ENCODE measurements around the gene GABRP. TPM values are rescaled to one million over a fixed set of nuclear protein-coding genes. Genes with fewer than 3 reads are reported as not detected.

GABRP gene
- total RNA-seq, 1 experiment from 2014 or later = 1.5 TPM

DNA sequence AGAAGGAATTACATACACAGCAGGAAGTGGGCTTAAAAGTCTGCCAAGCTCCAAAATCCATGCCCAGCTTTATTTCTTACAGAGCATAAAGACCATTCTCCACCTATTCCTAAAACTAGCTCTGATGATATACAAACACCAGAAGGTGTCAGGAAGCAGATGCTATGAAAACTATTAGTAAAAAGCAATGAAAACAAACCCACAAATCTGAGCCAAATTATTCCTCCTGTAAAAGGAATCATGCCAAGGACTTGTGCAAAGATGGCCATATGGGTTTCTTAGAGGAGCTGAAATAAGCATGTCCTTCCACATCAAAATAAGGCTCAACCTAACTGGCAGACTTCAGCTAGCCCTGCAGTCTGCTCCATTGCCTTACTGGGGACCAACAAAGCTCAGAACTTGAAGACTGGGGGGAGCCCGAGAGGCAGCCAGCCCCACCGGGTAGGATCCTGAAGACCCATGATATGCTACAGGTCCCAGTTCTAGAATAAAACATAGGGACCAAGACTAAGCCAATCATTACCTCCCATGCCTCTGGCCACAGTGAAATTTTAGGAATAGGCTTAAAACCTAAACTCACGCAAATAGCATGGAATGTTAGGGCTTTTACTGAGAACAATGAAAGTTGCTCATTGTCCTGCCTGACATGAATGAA, 42.8 kb upstream of the GABRP start:
- H2BK12ac ChIP-seq (ENCODE audit: insufficient read length, low read depth, low read length) = no peak overlapping the region
- no peak overlapping the region for H3K14ac ChIP-seq (ENCODE audit: insufficient read depth, low read length)
- peak; percentile 8 for DNase-seq
- H3K4me1 ChIP-seq (ENCODE audit: insufficient read depth, low read length) = peaks cover 2% of the 10 kb centered on the region; the same call in 1 of the 2 replicates
- Mint-ChIP-seq H3K27ac (no peak overlapping the region), H3K9me3 (peaks cover 8 to 14% of the 10 kb centered on the region in 2 experiments), H3K4me1 (peaks cover 52 to 55% of the 10 kb centered on the region in 2 experiments), H3K4me3 (no peak overlapping the region), H3K36me3 (ENCODE audit: insufficient read depth in 1 of 3, low read depth in 3 of 3) (peaks cover 5 to 16% (median 6%) of the 10 kb centered on the region in 3 experiments; a peak in 5 of 7 replicates), H3K27me3 (ENCODE audit: low read depth) (peaks cover 24% of the 10 kb centered on the region)
- no peak overlapping the region for H3K27ac ChIP-seq (ENCODE audit: insufficient read length, low read depth, low read length)
- H4K5ac ChIP-seq (ENCODE audit: insufficient read length, low read depth, low read length) = no peak overlapping the region
- no peaks in the 10 kb centered on the region for H4K20me1 ChIP-seq (ENCODE audit: control insufficient read depth, insufficient read depth, insufficient read length)
- TF ChIP-seq, protein P1, sequence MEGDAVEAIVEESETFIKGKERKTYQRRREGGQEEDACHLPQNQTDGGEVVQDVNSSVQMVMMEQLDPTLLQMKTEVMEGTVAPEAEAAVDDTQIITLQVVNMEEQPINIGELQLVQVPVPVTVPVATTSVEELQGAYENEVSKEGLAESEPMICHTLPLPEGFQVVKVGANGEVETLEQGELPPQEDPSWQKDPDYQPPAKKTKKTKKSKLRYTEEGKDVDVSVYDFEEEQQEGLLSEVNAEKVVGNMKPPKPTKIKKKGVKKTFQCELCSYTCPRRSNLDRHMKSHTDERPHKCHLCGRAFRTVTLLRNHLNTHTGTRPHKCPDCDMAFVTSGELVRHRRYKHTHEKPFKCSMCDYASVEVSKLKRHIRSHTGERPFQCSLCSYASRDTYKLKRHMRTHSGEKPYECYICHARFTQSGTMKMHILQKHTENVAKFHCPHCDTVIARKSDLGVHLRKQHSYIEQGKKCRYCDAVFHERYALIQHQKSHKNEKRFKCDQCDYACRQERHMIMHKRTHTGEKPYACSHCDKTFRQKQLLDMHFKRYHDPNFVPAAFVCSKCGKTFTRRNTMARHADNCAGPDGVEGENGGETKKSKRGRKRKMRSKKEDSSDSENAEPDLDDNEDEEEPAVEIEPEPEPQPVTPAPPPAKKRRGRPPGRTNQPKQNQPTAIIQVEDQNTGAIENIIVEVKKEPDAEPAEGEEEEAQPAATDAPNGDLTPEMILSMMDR (conservative IDR thresholded peaks at IDR 0.05) = no peak
- H3K4ac ChIP-seq (ENCODE audit: low read depth, low read length) = no peak overlapping the region
- H2BK5ac ChIP-seq (ENCODE audit: insufficient read length, low read length) = no peak overlapping the region
- H4K8ac ChIP-seq (replicated peaks; ENCODE audit: insufficient read length, low read depth, low read length) = no peak overlapping the region
- no peak overlapping the region for H2BK20ac ChIP-seq (ENCODE audit: low read depth, low read length, poor library complexity, severe bottlenecking)
- no peak overlapping the region for H3K56ac ChIP-seq (ENCODE audit: insufficient read length, low read depth, low read length)
- peaks cover 6% of the 10 kb centered on the region for H3K9me3 ChIP-seq (ENCODE audit: control insufficient read depth, low read depth, low read length)
- H3K79me2 ChIP-seq (ENCODE audit: insufficient read depth, low read length) = no peaks in the 10 kb centered on the region
- no peak overlapping the region for H2BK15ac ChIP-seq (ENCODE audit: low read depth, low read length)
- H2BK120ac ChIP-seq (ENCODE audit: low read depth, low read length, poor library complexity, severe bottlenecking) = no peak overlapping the region
- H2AFZ ChIP-seq (ENCODE audit: low read length) = no peak overlapping the region
- H3K23ac ChIP-seq (ENCODE audit: insufficient read length, low read depth, low read length) = no peak overlapping the region
- H3K18ac ChIP-seq (ENCODE audit: insufficient read length, low read depth, low read length) = no peak overlapping the region
- no peak overlapping the region for H3K4me2 ChIP-seq (ENCODE audit: insufficient read depth, insufficient read length, low read length)
- H3K79me1 ChIP-seq (ENCODE audit: insufficient read depth, low read depth, low read length, poor library complexity, severe bottlenecking) = no peaks in the 10 kb centered on the region
- H3K23me2 ChIP-seq (ENCODE audit: insufficient read length, low read depth, low read length, poor library complexity, severe bottlenecking) = peaks cover 4% of the 10 kb centered on the region
- no peak overlapping the region for H3K9ac ChIP-seq (ENCODE audit: extremely low read depth, insufficient read length, low read length)
- H3T11ph ChIP-seq (ENCODE audit: low read length) = no peak overlapping the region
- H4K91ac ChIP-seq (ENCODE audit: insufficient read length, low read depth, low read length) = no peak overlapping the region
- no peak overlapping the region for H2AK5ac ChIP-seq (ENCODE audit: insufficient read length, low read length)
- WGBS (ENCODE audit: extremely low coverage, insufficient read length, low lambda C conversion rate) = no CpG with 5 or more reads among the region's 3 CpGs
- H3K27me3 ChIP-seq (ENCODE audit: insufficient read depth, low read length) = no peaks in the 10 kb centered on the region
